Heart left ventricle (tissue), 16 donors: ENCODE measurements around the gene BRPF1. TPM values are rescaled to one million over a fixed set of nuclear protein-coding genes. Genes with fewer than 3 reads are reported as not detected.
A peak's percentile ranks its signal among the peaks of the same experiment; 100 is the strongest.

ENCODE experiments used
- ATAC-seq, 4 donors: fragments of 200-7000 bp; cut with Tn5 transposase; one replicate each; pipeline ENCODE4 v1.9.1; 2020 to 2022; ENCODE audit warnings: moderate library complexity in 4 of 4, mild to moderate bottlenecking in 3 of 4, moderate number of reproducible peaks in 1 of 4
- DNase-seq, 5 donors: peaks; one replicate each; pipeline ENCODE4 v3.0.0-alpha.2; 2020
- H3K27ac ChIP-seq, 12 donors: fragments of 200-600 bp; sonication (generic) in 4 of 12; one replicate each; pipeline versions ENCODE4 v1.5.0 to v1.8.0; 2016 to 2022; ENCODE audit warnings: mild to moderate bottlenecking in 2 of 12
- H3K27me3 ChIP-seq, 9 donors: fragments of 200-600 bp; sonication (generic) in 2 of 9; one replicate each; pipeline versions ENCODE4 v1.5.1 to v1.8.0; 2016 to 2022; ENCODE audit warnings: mild to moderate bottlenecking in 3 of 9
- H3K36me3 ChIP-seq, 9 donors: fragments of 200-600 bp; sonication (generic) in 2 of 9; one replicate each; pipeline versions ENCODE4 v1.5.0 to v1.8.0; 2018 to 2022; ENCODE audit warnings: mild to moderate bottlenecking in 2 of 9
- H3K4me1 ChIP-seq, 12 donors: fragments of 200-600 bp; sonication (generic) in 4 of 12; one replicate each; pipeline versions ENCODE4 v1.5.0 to v1.8.0; 2016 to 2022; ENCODE audit warnings: mild to moderate bottlenecking in 3 of 12
- H3K4me3 ChIP-seq, 12 donors: fragments of 200-600 bp; sonication (generic) in 4 of 12; one replicate each; pipeline versions ENCODE4 v1.5.0 to v1.8.0; 2017 to 2022; ENCODE audit warnings: mild to moderate bottlenecking in 9 of 12, moderate library complexity in 4 of 12
- H3K9me3 ChIP-seq, 12 donors: fragments of 200-600 bp; sonication (generic) in 4 of 12; one replicate each; pipeline versions ENCODE4 v1.5.0 to v1.8.0; 2016 to 2022; ENCODE audit warnings: mild to moderate bottlenecking in 1 of 12
- POLR2A ChIP-seq, 2 donors: fragments of 450-650 bp; IDR thresholded peaks; one replicate each; pipeline ENCODE4 v1.6.1; 2017; ENCODE audit warnings: antibody characterized with exemption in 2 of 2, mild to moderate bottlenecking in 2 of 2, moderate library complexity in 2 of 2
- WGBS, 4 donors: extraction: QIAGEN DNeasy Blood & Tissue Kit in 2 of 4; methylation state at CpG; one replicate each; pipeline versions ENCODE4 v1.1.5 to v1.1.7; 2013 to 2018; 5-methylcytosine and 5-hydroxymethylcytosine counted together
- intact Hi-C, 10 donors: fragments of 100-400 bp; cut with DNase I; formaldehyde crosslinking; loops; one replicate each; pipeline versions ENCODE4 v1.11.1 to v1.14.2; 2022
- long read RNA-seq, 3 donors: library from polyadenylated mRNA; unstranded; transcript quantifications; one replicate each; pipeline ENCODE4 v2.0.0, GENCODE V29; 2020 to 2021
- polyA plus RNA-seq, 2 donors: library from polyadenylated mRNA; stranded (reverse); fragments of 200-250 nt; gene quantifications; one replicate each; pipeline ENCODE4 v1.2.3, GENCODE V29; 2013
- total RNA-seq, 9 donors: library from RNA; depleted of rRNA in 2 of 9; stranded (reverse); fragments of >200 nt in 2 of 9; fragmentation: NEBNext Ultra II Directional in 3 of 9; extraction: Animal tissue kit (Norgen Biotek cat#: 25700) in 3 of 9; gene quantifications; one replicate each; pipeline versions ENCODE4 v1.1.0 to v1.2.4, GENCODE V29; 2016 to 2023
- TF ChIP-seq, protein P1 (sequence below), 12 donors: fragments of 200-600 bp; sonication (generic) in 4 of 12; IDR thresholded peaks; one replicate each; pipeline versions ENCODE4 v1.5.0 to v1.8.0; 2018 to 2022; ENCODE audit warnings: antibody characterized with exemption in 12 of 12, mild to moderate bottlenecking in 5 of 12
- donor health status: ischemic (EF 13 %, LVEDD 7.1; RV severe dilation, severe dysfunction).
- donor health status: healthy with polysubstance abuse.
- donor health status: DM: no; HTN: yes; CAD: no.
- donor health status: DM: no; HTN: no; CAD: no.
- donor health status: ischemic (EF 25% LVEDD 6.9; RV normal size, moderate dysfunction).
- donor health status: ischemic (EF 25% LVEDD 5.7; RV mildly dilated, moderate dysfunction).
- donor health status: healthy.
- donor health status: DM: yes; HTN: yes; CAD: no.
- donor health status: ischemic (EF 35%, LVEDD 5.7; RV mildly dilated, moderate dysfunction).
- donor health status: nonischemic (EF 11% LVEDD 7.7; RV severe dilation, severe dysfunction).
- donor health status: DM: yes; HTN: yes; CAD: no.
- donor health status: PGD.
- donor health status: ischemic (EF 29% LVEDD 5.4; RV normal size, mild dysfunction).
- donor health status: nonischemic (EF 23%, LVEDD 6.1; RV moderate dilation, normal function).

BRPF1 gene, protein sequence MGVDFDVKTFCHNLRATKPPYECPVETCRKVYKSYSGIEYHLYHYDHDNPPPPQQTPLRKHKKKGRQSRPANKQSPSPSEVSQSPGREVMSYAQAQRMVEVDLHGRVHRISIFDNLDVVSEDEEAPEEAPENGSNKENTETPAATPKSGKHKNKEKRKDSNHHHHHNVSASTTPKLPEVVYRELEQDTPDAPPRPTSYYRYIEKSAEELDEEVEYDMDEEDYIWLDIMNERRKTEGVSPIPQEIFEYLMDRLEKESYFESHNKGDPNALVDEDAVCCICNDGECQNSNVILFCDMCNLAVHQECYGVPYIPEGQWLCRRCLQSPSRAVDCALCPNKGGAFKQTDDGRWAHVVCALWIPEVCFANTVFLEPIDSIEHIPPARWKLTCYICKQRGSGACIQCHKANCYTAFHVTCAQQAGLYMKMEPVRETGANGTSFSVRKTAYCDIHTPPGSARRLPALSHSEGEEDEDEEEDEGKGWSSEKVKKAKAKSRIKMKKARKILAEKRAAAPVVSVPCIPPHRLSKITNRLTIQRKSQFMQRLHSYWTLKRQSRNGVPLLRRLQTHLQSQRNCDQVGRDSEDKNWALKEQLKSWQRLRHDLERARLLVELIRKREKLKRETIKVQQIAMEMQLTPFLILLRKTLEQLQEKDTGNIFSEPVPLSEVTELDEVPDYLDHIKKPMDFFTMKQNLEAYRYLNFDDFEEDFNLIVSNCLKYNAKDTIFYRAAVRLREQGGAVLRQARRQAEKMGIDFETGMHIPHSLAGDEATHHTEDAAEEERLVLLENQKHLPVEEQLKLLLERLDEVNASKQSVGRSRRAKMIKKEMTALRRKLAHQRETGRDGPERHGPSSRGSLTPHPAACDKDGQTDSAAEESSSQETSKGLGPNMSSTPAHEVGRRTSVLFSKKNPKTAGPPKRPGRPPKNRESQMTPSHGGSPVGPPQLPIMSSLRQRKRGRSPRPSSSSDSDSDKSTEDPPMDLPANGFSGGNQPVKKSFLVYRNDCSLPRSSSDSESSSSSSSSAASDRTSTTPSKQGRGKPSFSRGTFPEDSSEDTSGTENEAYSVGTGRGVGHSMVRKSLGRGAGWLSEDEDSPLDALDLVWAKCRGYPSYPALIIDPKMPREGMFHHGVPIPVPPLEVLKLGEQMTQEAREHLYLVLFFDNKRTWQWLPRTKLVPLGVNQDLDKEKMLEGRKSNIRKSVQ (N-terminal part only)
- total RNA-seq (10 to 100 TPM in 6 of 9 donors, 1 to 10 TPM in 3; 9.0 to 17.8 (median 10.6) TPM), polyA plus RNA-seq (10 to 100 TPM in 1 of 2 donors, 1 to 10 TPM in 1; 5.5 to 12.0 TPM)
- long read RNA-seq, donor 1, full-length matches to known transcripts, result 1 of 8 reads
- long read RNA-seq, donor 1, partial matches to known transcripts, result 7 of 8 reads
- long read RNA-seq, donor 1, other reads (novel, unspliced or antisense), result 0 of 8 reads
- long read RNA-seq, donor 2, full-length matches to known transcripts, result 4 of 21 reads
- long read RNA-seq, donor 2, partial matches to known transcripts, result 10 of 21 reads
- long read RNA-seq, donor 2, other reads (novel, unspliced or antisense), result 7 of 21 reads
- long read RNA-seq, donor 3, partial matches to known transcripts, result 2 of 4 reads
- long read RNA-seq, donor 3, other reads (novel, unspliced or antisense), result 2 of 4 reads

DNA sequence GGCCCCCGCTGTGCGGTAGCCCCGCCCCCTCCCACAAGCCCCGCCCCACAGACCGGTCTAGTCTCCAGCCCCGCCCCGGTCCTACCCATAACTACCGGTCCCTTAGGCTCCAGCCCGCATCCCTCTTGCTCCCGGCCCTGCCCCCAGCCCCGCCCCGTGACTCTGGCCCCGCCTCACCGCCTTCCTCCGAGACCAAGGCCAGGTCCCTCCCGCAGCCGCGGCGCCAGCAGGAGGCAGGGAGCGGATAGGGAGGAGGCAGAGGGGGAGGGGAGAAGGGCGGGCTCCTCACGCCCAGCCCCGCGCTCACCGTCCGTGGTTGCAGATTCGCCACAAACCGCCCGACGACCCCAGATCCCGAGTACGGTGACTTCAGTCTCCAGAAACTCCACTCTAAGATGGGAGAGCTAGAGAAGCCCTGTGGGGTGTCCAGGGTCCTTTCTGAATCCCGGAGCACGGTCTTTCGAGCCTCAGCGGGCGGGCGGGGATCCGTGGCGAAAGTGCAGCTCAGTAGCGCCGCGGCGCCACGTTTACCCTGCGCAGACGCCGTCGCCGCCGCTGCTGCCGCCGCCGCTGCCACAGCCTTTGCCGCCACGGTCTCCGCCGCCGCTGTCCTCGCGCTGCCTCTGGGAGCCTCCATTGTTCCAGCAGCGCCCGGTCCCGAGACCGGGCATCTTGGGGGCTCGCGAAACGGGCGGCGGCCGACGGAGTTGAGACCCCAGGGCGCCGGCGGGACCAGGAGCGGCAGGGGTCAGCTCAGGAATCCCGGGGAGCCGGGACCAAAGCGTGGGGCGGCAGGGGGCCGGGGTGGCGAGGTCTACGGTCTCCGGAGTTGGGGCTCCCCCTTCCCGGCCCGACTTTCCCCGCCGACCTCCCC, at the start of gene BRPF1:
BRPF1 (plus strand) TSS at position 530 of the 874 bp plus-strand sequence. CDS start 2,406 bp downstream, outside the sequence.
- Histone ChIP-seq H3K9me3 (no peaks in the 10 kb centered on the region), H3K4me1 (peaks cover 9 to 52% (median 24%) of the 10 kb centered on the region in 12 donors), H3K4me3 (peak within 1 kb of the TSS; percentile 82 to 100 (median 98)), H3K27ac (peak within 1 kb of the TSS; percentile 91 to 100 (median 97)), H3K36me3 (peaks cover 0 to 27% (median 23%) of the 10 kb centered on the region in 9 donors), H3K27me3 (no peaks in the 10 kb centered on the region)
- intact Hi-C loops, result loop anchor here in 7 of 10 donors (1.0 to 10.0 kb wide), 7 partner anchors 18 to 229 kb away; partner anchors contain the start of genes ARPC4 (in 4 of the 7), OGG1 (in 4 of the 7) and TADA3 (in 4 of the 7)
- 0 to 1% (median 0%) methylated on average over 44 to 88 of the region's 88 CpGs for WGBS, 4 donors
- ATAC-seq (peak; percentile 99 to 100 (median 99)), DNase-seq (peak; percentile 99 to 100 (median 100))
- TF ChIP-seq POLR2A (IDR thresholded peaks at IDR 0.05), result peak in 1 of 2 donors; percentile 61
- TF ChIP-seq, protein P1, sequence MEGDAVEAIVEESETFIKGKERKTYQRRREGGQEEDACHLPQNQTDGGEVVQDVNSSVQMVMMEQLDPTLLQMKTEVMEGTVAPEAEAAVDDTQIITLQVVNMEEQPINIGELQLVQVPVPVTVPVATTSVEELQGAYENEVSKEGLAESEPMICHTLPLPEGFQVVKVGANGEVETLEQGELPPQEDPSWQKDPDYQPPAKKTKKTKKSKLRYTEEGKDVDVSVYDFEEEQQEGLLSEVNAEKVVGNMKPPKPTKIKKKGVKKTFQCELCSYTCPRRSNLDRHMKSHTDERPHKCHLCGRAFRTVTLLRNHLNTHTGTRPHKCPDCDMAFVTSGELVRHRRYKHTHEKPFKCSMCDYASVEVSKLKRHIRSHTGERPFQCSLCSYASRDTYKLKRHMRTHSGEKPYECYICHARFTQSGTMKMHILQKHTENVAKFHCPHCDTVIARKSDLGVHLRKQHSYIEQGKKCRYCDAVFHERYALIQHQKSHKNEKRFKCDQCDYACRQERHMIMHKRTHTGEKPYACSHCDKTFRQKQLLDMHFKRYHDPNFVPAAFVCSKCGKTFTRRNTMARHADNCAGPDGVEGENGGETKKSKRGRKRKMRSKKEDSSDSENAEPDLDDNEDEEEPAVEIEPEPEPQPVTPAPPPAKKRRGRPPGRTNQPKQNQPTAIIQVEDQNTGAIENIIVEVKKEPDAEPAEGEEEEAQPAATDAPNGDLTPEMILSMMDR (IDR thresholded peaks at IDR 0.05), result peak in 5 of 12 donors; percentile 8 to 28 (median 21)

DNA sequence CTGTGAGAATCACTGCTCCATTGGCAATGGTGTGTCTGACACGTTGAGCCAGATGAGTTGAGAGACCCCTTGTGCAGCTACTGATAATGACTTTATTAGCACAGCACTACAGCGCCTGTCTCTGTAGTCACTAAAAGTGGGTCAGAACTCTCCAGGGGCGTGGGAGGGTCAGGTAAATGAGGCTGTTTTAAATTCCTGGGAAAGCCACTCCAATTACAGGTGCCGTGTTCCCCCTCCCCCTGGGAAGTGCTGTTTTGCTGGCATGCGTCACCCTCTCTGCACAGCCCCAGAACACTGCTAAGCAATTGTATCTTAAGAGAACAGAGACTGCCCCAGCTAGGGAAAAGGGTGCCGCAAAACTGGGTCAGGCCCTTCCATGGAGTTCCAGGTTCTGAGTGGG, 49.4 kb upstream of the BRPF1 start:
- H3K4me1 ChIP-seq, result peaks cover 0 to 36% (median 9%) of the 10 kb centered on the region in 12 donors
- no peaks in the 10 kb centered on the region for H3K27me3 ChIP-seq
- intact Hi-C loops, result no loop called here
- H3K27ac ChIP-seq, result peak overlapping the region in 3 of 12 donors; percentile 28 to 49 (median 36)
- 67 to 78% (median 72%) methylated on average over 6 of the region's 6 CpGs for WGBS, 4 donors
- DNase-seq, result no peak
- no peak for ATAC-seq
- H3K9me3 ChIP-seq, result no peaks in the 10 kb centered on the region
- TF ChIP-seq POLR2A (IDR thresholded peaks at IDR 0.05), result no peak
- TF ChIP-seq, protein P1 (IDR thresholded peaks at IDR 0.05), result no peak
- no peak overlapping the region for H3K4me3 ChIP-seq
- H3K36me3 ChIP-seq, result peaks cover 2 to 100% (median 100%) of the 10 kb centered on the region in 9 donors

DNA sequence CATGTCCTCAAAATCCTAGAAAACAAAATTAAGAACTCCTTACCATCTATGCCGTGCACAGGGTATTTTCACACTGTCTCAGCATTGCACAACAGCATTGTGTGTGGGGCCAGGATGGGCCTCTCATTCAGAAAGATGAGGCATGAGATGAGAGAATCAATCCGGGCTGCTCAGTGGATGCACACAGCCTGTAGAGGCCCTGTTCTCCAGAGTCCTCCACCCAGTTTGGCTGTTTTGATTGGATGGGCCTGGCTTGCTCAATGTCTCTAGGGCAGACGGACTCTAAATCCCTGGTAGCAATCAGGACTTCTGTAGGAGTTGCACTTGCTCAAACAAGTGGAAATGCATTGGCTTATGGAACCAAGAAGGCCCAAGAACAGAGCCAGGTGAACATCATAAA, 48.1 kb upstream of the BRPF1 start:
- intact Hi-C loops, result no loop called here
- 93 to 95% (median 95%) methylated on average over 3 of the region's 3 CpGs for WGBS, 4 donors

More for the DNA sequence above, 48.1 kb upstream of the BRPF1 start:
- TF ChIP-seq, protein P1 (IDR thresholded peaks at IDR 0.05), result no peak
- no peak for TF ChIP-seq POLR2A (IDR thresholded peaks at IDR 0.05)
- DNase-seq, result no peak
- H3K4me3 ChIP-seq, result no peak overlapping the region
- peaks cover 0 to 25% (median 5%) of the 10 kb centered on the region in 12 donors for H3K4me1 ChIP-seq
- no peak overlapping the region for H3K27ac ChIP-seq
- ATAC-seq, result no peak
- peaks cover 2 to 100% (median 100%) of the 10 kb centered on the region in 9 donors for H3K36me3 ChIP-seq
- no peaks in the 10 kb centered on the region for H3K9me3 ChIP-seq
- H3K27me3 ChIP-seq, result no peaks in the 10 kb centered on the region
